ENCODE measurements around the gene SH2D3A.

DNA sequence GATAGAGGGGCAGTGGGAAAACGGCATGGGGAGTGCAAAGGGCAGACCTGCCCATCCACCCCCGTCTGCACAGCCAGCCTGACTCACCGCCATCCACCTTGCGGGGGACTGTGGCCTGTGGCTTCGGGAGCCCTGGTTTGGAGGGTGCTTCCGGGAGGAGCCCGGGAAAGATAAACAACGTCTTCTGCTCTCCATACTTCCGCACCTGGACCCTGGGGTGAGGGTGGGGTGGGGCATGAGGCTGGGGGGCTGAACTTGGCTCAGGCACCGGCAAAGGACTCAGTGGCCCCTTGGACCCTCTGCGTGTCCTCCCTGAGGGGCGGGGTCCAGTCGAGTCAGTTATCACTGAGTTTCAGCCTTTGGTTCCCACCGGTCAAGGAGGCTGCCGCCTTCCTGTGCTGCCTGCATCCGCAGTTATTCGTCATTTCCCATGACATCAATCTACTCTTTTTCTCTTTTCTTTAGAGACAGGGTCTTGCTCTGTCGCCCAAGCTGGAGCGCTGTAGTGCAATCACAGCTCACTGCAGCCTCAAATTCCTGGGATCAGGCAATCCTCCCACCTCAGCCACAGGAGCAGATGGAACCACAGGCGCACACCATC is 33.0 kb downstream of the SH2D3A start:
- TF ChIP-seq, protein P1, sequence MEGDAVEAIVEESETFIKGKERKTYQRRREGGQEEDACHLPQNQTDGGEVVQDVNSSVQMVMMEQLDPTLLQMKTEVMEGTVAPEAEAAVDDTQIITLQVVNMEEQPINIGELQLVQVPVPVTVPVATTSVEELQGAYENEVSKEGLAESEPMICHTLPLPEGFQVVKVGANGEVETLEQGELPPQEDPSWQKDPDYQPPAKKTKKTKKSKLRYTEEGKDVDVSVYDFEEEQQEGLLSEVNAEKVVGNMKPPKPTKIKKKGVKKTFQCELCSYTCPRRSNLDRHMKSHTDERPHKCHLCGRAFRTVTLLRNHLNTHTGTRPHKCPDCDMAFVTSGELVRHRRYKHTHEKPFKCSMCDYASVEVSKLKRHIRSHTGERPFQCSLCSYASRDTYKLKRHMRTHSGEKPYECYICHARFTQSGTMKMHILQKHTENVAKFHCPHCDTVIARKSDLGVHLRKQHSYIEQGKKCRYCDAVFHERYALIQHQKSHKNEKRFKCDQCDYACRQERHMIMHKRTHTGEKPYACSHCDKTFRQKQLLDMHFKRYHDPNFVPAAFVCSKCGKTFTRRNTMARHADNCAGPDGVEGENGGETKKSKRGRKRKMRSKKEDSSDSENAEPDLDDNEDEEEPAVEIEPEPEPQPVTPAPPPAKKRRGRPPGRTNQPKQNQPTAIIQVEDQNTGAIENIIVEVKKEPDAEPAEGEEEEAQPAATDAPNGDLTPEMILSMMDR (IDR thresholded peaks at IDR 0.05), result no peak
- no peak for TF ChIP-seq EZH2 (IDR thresholded peaks at IDR 0.05; ENCODE audit: borderline replicate concordance, insufficient read depth, low read depth, low read length, poor library complexity, severe bottlenecking)

Data from B cell (primary cell).